ENCODE results near the gene CHMP4B. TPM values are rescaled to one million over a fixed set of nuclear protein-coding genes. Genes with fewer than 3 reads are reported as not detected.

CHMP4B gene
- total and polyA plus RNA-seq, 5 donors from 2014 or later, result 3.1 to 49.0 (median 4.8) TPM

DNA sequence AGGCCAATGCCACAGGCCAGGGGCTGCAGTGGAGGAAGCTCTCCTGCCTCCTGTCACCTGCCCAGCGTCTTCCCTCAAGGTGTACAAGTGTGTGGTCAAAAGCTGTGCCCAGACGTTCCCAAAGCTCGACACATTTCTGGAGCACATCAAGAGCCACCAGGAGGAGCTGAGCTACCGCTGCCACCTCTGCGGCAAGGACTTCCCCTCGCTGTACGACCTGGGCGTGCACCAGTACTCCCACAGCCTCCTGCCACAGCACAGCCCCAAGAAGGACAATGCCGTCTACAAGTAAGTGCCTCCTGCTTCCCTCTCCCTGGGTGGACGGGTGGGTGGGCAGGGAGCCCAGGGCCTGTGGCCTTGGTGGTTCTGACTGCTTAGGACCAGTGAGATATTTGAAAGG, 41.1 kb upstream of the CHMP4B start:
- no peak for ATAC-seq (ENCODE audit: low read depth in 2 of 2)
- no peak overlapping the region for H3K27ac Mint-ChIP-seq
- peaks cover 0 to 3% (median 0%) of the 10 kb centered on the region in 4 donors for H3K4me1 Mint-ChIP-seq
- peaks cover 43% of the 10 kb centered on the region for H3K36me3 Mint-ChIP-seq
- no peak overlapping the region for H3K27ac ChIP-seq (ENCODE audit: insufficient read depth, low read length, poor library complexity, severe bottlenecking)
- no peaks in the 10 kb centered on the region for H3K9me3 ChIP-seq (ENCODE audit: control insufficient read depth in 2 of 2, low read length in 2 of 2)
- peaks cover 6% of the 10 kb centered on the region for H3K36me3 ChIP-seq (ENCODE audit: control insufficient read depth, insufficient read depth, low read length)
- peaks cover 0 to 2% (median 0%) of the 10 kb centered on the region in 7 donors for H3K9me3 Mint-ChIP-seq
- DNase-seq, result no peak
- no peak overlapping the region for H3K4me3 ChIP-seq (ENCODE audit: low read depth, low read length)
- no peaks in the 10 kb centered on the region for H3K4me1 ChIP-seq (ENCODE audit: control insufficient read depth, insufficient read depth, low read length, poor library complexity, severe bottlenecking)
- no peaks in the 10 kb centered on the region for H3K27me3 ChIP-seq (ENCODE audit: control insufficient read depth, insufficient read depth, low read length)
- H3K27me3 Mint-ChIP-seq, result no peaks in the 10 kb centered on the region
- no peak overlapping the region for H3K4me3 Mint-ChIP-seq

DNA sequence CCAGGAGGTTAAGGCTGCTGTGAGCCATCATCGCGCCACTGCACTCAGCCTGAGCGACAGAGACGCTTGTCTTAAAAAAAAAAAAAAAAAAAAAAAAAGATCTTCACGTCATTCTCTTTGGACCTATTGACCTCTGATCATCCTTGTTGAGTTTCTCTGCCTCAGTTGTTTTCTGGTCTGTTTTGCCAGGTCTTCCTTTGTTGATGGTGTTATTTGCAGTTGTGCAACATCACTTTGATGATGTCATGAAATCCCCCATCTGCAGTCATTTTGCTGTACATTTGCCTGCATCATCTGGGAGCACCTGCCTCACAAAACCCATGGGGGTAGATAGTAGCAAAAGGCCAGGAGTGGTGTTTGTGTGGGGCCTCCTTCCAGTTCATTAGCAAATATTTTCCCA, 39.2 kb upstream of the CHMP4B start:
- Histone ChIP-seq H3K36me3 (ENCODE audit: control insufficient read depth, insufficient read depth, low read length) (peaks cover 6% of the 10 kb centered on the region), H3K9me3 (ENCODE audit: control insufficient read depth in 2 of 2, low read length in 2 of 2) (no peaks in the 10 kb centered on the region), H3K27me3 (ENCODE audit: control insufficient read depth, insufficient read depth, low read length) (no peaks in the 10 kb centered on the region), H3K27ac (ENCODE audit: insufficient read depth, low read length, poor library complexity, severe bottlenecking) (no peak overlapping the region), H3K4me1 (ENCODE audit: control insufficient read depth, insufficient read depth, low read length, poor library complexity, severe bottlenecking) (no peaks in the 10 kb centered on the region), H3K4me3 (ENCODE audit: low read depth, low read length) (no peak overlapping the region)
- peaks cover 37% of the 10 kb centered on the region for H3K36me3 Mint-ChIP-seq
- H3K4me1 Mint-ChIP-seq, result peaks cover 0 to 3% (median 0%) of the 10 kb centered on the region in 4 donors
- H3K4me3 Mint-ChIP-seq, result no peak overlapping the region
- peak overlapping the region in 1 of 3 donors; percentile 22 for H3K27ac Mint-ChIP-seq
- no peaks in the 10 kb centered on the region for H3K27me3 Mint-ChIP-seq
- no peak for ATAC-seq (ENCODE audit: low read depth in 2 of 2)
- no peak for DNase-seq
- no peaks in the 10 kb centered on the region for H3K9me3 Mint-ChIP-seq

DNA sequence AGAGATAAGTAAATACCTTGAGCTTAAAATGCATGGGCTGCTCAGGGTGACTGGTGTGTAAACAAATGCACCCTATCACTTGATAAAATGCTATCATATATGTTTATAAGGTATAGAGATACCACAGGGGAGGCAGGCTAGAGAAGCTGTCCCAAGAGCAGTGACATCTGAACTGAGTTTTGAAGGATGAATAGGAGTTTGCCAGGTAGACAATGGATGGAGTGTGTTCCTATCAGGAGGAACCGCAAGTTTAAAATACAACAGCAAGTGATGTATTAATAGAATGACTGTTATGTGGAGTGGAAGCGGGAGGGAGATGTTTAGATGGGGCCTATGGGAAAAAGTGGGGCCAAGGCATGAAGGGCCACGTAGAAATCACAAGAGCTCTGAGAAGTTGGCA, 38.7 kb upstream of the CHMP4B start:
- DNase-seq (no peak), ATAC-seq (ENCODE audit: low read depth in 2 of 2) (no peak)
- Mint-ChIP-seq H3K27ac (peak overlapping the region in 2 of 3 donors; percentile 6 to 55), H3K36me3 (peaks cover 32% of the 10 kb centered on the region), H3K27me3 (no peaks in the 10 kb centered on the region), H3K9me3 (no peaks in the 10 kb centered on the region), H3K4me3 (no peak overlapping the region), H3K4me1 (peaks cover 0 to 3% (median 0%) of the 10 kb centered on the region in 4 donors)
- no peak overlapping the region for H3K27ac ChIP-seq (ENCODE audit: insufficient read depth, low read length, poor library complexity, severe bottlenecking)
- peaks cover 6% of the 10 kb centered on the region for H3K36me3 ChIP-seq (ENCODE audit: control insufficient read depth, insufficient read depth, low read length)
- no peaks in the 10 kb centered on the region for H3K4me1 ChIP-seq (ENCODE audit: control insufficient read depth, insufficient read depth, low read length, poor library complexity, severe bottlenecking)
- no peak overlapping the region for H3K4me3 ChIP-seq (ENCODE audit: low read depth, low read length)
- H3K9me3 ChIP-seq (ENCODE audit: control insufficient read depth in 2 of 2, low read length in 2 of 2), result no peaks in the 10 kb centered on the region
- no peaks in the 10 kb centered on the region for H3K27me3 ChIP-seq (ENCODE audit: control insufficient read depth, insufficient read depth, low read length)

DNA sequence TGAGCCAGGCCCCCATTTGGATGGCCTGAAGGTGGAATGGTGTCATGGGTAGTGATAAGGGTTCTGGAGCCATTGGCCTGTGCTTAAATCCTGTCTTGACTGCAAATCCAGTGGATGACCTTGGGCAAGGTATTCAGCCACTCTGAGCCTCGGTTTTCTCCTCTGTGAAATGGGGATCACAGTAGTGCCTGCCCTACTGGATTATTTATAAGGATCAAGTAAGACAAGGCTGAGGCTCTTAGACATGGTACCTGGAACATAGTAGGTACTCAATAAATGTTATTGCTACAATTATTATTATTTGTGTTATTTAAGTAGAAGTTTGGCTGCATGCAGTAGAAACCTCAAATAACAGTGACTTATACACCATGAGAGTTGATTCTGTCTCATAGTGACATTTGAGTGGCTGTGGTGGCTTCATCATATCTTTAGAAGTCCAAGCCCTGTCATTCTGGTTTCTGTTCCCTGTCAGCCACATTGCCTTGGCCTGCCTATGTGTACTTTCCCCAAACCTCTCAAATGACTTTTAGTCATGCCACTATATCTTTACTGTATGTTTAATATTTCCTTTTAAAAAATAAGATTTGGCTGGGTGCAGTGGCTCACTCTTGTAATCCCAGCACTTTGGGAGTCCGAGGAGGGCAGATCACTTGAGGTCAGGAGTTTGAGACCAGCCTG, 37.6 kb upstream of the CHMP4B start:
- Histone ChIP-seq H3K27ac (ENCODE audit: insufficient read depth, low read length, poor library complexity, severe bottlenecking) (no peak overlapping the region), H3K9me3 (ENCODE audit: control insufficient read depth in 2 of 2, low read length in 2 of 2) (no peaks in the 10 kb centered on the region), H3K4me1 (ENCODE audit: control insufficient read depth, insufficient read depth, low read length, poor library complexity, severe bottlenecking) (peaks cover 4% of the 10 kb centered on the region), H3K36me3 (ENCODE audit: control insufficient read depth, insufficient read depth, low read length) (peaks cover 3% of the 10 kb centered on the region), H3K4me3 (ENCODE audit: low read depth, low read length) (no peak overlapping the region), H3K27me3 (ENCODE audit: control insufficient read depth, insufficient read depth, low read length) (no peaks in the 10 kb centered on the region)
- no peak overlapping the region for H3K27ac Mint-ChIP-seq
- peaks cover 0 to 9% (median 2%) of the 10 kb centered on the region in 4 donors for H3K4me1 Mint-ChIP-seq
- DNase-seq (peak in 1 of 3 donors; percentile 31), ATAC-seq (ENCODE audit: low read depth in 2 of 2) (peak; percentile 45 to 48)
- peaks cover 31% of the 10 kb centered on the region for H3K36me3 Mint-ChIP-seq
- H3K4me3 Mint-ChIP-seq, result peak overlapping the region in 1 of 4 donors; percentile 87
- H3K27me3 Mint-ChIP-seq, result no peaks in the 10 kb centered on the region
- H3K9me3 Mint-ChIP-seq, result no peaks in the 10 kb centered on the region

DNA sequence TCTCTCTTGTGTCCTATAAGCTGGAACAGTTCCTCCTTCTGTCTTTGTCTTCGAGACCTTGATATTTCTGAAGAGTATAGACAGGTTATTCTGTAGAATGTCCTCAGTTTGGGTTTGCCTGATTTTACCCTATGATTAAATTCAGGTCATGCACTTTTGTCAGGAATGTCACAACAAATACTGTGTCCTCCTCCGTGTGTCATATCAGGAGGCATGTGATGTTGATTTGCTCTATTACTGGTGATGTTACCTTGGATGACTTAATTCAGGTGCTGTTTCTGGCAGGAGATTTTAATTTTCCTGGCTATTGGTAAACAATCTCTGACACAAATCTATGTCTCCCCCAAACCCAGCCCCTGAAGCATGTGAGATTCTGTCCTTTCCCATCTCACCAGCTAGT, 33.3 kb upstream of the CHMP4B start:
- Histone ChIP-seq H3K27me3 (ENCODE audit: control insufficient read depth, insufficient read depth, low read length) (no peaks in the 10 kb centered on the region), H3K27ac (ENCODE audit: insufficient read depth, low read length, poor library complexity, severe bottlenecking) (no peak overlapping the region), H3K36me3 (ENCODE audit: control insufficient read depth, insufficient read depth, low read length) (no peaks in the 10 kb centered on the region), H3K4me3 (ENCODE audit: low read depth, low read length) (no peak overlapping the region), H3K9me3 (ENCODE audit: control insufficient read depth in 2 of 2, low read length in 2 of 2) (no peaks in the 10 kb centered on the region), H3K4me1 (ENCODE audit: control insufficient read depth, insufficient read depth, low read length, poor library complexity, severe bottlenecking) (peaks cover 7% of the 10 kb centered on the region)
- Mint-ChIP-seq H3K27ac (peak overlapping the region; percentile 55 to 86 (median 67)), H3K4me3 (no peak overlapping the region), H3K36me3 (peaks cover 20% of the 10 kb centered on the region), H3K4me1 (peaks cover 0 to 21% (median 5%) of the 10 kb centered on the region in 4 donors), H3K27me3 (no peaks in the 10 kb centered on the region), H3K9me3 (no peaks in the 10 kb centered on the region)
- DNase-seq, result no peak
- ATAC-seq (ENCODE audit: low read depth in 2 of 2), result no peak

DNA sequence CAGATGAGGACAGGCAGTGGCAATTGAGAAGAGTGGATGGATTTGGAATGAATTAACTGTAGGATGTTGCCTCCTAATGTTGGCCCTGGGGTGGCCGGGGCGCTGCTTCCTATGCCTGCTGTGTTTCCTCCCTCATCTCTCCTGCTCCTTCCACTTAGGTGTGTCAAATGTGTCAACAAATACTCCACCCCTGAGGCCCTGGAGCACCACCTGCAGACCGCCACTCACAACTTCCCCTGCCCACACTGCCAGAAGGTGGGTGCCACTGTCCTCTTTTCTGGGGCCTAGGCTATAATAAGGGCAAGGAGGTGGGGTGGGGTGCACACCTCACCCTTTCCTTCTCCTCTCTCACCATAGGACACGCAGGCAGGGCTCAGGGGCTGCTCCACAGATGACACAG, 30.0 kb upstream of the CHMP4B start:
- no peak overlapping the region for H3K27ac Mint-ChIP-seq
- Histone ChIP-seq H3K4me3 (ENCODE audit: low read depth, low read length) (no peak overlapping the region), H3K4me1 (ENCODE audit: control insufficient read depth, insufficient read depth, low read length, poor library complexity, severe bottlenecking) (peaks cover 13% of the 10 kb centered on the region), H3K36me3 (ENCODE audit: control insufficient read depth, insufficient read depth, low read length) (no peaks in the 10 kb centered on the region), H3K9me3 (ENCODE audit: control insufficient read depth in 2 of 2, low read length in 2 of 2) (no peaks in the 10 kb centered on the region), H3K27me3 (ENCODE audit: control insufficient read depth, insufficient read depth, low read length) (no peaks in the 10 kb centered on the region), H3K27ac (ENCODE audit: insufficient read depth, low read length, poor library complexity, severe bottlenecking) (no peak overlapping the region)
- H3K4me3 Mint-ChIP-seq, result no peak overlapping the region
- H3K4me1 Mint-ChIP-seq, result peaks cover 0 to 21% (median 7%) of the 10 kb centered on the region in 4 donors
- no peaks in the 10 kb centered on the region for H3K9me3 Mint-ChIP-seq
- DNase-seq (no peak), ATAC-seq (ENCODE audit: low read depth in 2 of 2) (no peak)
- H3K36me3 Mint-ChIP-seq, result peaks cover 13% of the 10 kb centered on the region
- H3K27me3 Mint-ChIP-seq, result no peaks in the 10 kb centered on the region

DNA sequence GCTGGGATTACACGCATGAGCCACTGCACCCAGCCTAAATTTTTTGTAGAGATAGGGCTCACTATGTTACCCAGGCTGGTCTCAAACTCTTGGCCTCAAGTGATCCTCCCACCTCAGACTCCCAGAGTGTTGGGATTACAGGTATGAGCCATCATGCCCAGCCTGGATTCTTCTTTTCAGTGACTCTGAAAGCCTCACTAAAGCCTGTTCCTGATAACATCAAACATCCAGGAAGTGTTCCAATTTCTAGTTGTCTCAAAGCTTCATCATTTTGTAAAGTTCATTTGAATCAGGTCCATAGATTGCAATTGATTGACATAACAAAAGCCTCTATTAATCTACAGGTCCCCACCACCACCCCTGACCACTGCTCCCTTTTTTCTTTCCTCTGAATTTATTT, 29.2 kb upstream of the CHMP4B start:
- Mint-ChIP-seq H3K4me3 (no peak overlapping the region), H3K9me3 (no peaks in the 10 kb centered on the region), H3K27ac (no peak overlapping the region), H3K36me3 (peaks cover 13% of the 10 kb centered on the region), H3K27me3 (no peaks in the 10 kb centered on the region), H3K4me1 (peaks cover 0 to 22% (median 9%) of the 10 kb centered on the region in 4 donors)
- Histone ChIP-seq H3K4me1 (ENCODE audit: control insufficient read depth, insufficient read depth, low read length, poor library complexity, severe bottlenecking) (peaks cover 14% of the 10 kb centered on the region), H3K27me3 (ENCODE audit: control insufficient read depth, insufficient read depth, low read length) (no peaks in the 10 kb centered on the region), H3K4me3 (ENCODE audit: low read depth, low read length) (no peak overlapping the region), H3K36me3 (ENCODE audit: control insufficient read depth, insufficient read depth, low read length) (no peaks in the 10 kb centered on the region), H3K27ac (ENCODE audit: insufficient read depth, low read length, poor library complexity, severe bottlenecking) (no peak overlapping the region), H3K9me3 (ENCODE audit: control insufficient read depth in 2 of 2, low read length in 2 of 2) (no peaks in the 10 kb centered on the region)
- DNase-seq (no peak), ATAC-seq (ENCODE audit: low read depth in 2 of 2) (no peak)

DNA sequence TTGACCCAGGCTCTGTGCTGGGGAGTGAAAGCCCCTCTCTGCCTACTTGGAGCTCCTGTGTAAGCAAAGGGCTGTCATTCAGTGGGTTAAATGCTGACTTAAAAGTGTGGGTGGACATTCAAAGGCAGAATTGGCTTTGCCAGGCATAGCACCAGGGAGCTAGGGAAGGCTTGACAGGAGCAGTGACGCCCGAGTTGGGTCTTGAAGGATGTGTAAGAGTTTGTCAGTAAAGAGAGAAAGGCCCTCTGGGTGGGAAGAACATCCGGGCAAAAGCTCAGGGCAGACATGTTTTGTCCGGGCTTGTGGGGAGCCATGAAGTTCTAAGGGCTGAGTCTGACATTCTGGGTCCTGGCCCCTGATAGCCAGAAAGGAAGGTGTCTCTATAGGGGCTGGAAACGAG, 27.9 kb upstream of the CHMP4B start:
- Mint-ChIP-seq H3K27me3 (no peaks in the 10 kb centered on the region), H3K27ac (peak overlapping the region in 2 of 3 donors; percentile 41 to 71), H3K4me3 (no peak overlapping the region), H3K4me1 (peaks cover 0 to 19% (median 11%) of the 10 kb centered on the region in 4 donors), H3K9me3 (no peaks in the 10 kb centered on the region), H3K36me3 (peaks cover 11% of the 10 kb centered on the region)
- Histone ChIP-seq H3K9me3 (ENCODE audit: control insufficient read depth in 2 of 2, low read length in 2 of 2) (no peaks in the 10 kb centered on the region), H3K4me1 (ENCODE audit: control insufficient read depth, insufficient read depth, low read length, poor library complexity, severe bottlenecking) (peaks cover 21% of the 10 kb centered on the region), H3K36me3 (ENCODE audit: control insufficient read depth, insufficient read depth, low read length) (no peaks in the 10 kb centered on the region), H3K27ac (ENCODE audit: insufficient read depth, low read length, poor library complexity, severe bottlenecking) (no peak overlapping the region), H3K27me3 (ENCODE audit: control insufficient read depth, insufficient read depth, low read length) (no peaks in the 10 kb centered on the region), H3K4me3 (ENCODE audit: low read depth, low read length) (no peak overlapping the region)
- no peak for ATAC-seq (ENCODE audit: low read depth in 2 of 2)
- no peak for DNase-seq
